ENCODE measurements around the gene CTU2.

DNA sequence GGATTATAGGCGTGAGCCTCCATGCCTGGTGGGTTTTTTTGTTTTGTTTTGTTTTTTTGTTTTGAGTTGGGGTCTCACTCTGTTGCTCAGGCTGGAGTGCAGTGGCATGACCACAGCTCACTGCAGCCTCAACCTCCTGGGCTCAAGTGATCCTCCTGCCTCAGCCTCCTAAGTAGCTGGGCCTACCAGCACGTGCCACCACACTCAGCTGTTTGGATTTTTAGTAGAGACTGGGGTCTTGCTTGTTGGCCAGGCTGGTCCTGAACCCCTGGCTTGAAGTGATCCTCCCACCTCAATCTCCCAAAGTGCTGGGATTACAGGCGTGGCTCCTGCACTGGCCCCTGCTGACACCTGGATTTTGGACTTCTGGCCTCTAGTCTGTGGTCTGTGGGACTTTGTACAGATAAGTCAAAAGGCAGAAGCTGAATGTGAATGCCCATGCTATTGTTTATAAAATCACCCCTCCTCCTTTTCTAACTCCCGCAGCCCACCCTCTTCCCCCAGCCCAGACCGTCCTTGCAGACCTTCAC lies 25.7 kb upstream of the CTU2 start:
- no peak for TF ChIP-seq GATA2 (IDR thresholded peaks at IDR 0.05; ENCODE audit: low read depth, low read length)
- no peak for TF ChIP-seq GATA3 (IDR thresholded peaks at IDR 0.05; ENCODE audit: low read depth, low read length)

Data from SH-SY5Y (cell line).